ENCODE data around the gene TSGA10IP. TPM values are rescaled to one million over a fixed set of nuclear protein-coding genes. Genes with fewer than 3 reads are reported as not detected.

The TSGA10IP gene
- total RNA-seq, 2 experiments from 2014 or later: not detected

- POLR2A ChIA-PET: no interaction called here
Observed at GRCh38 chr11:65973439-65974110, 28.3 kb downstream of the TSGA10IP start.

GRCh38 chr11:65975771-65976170 is 30.5 kb downstream of the TSGA10IP start:
- no peak overlapping the region for H3K4me3 Mint-ChIP-seq
- peak overlapping the region; percentile 11 for H3K27ac Mint-ChIP-seq
- H3K4me1 Mint-ChIP-seq: peaks cover 1% of the 10 kb centered on the region
- ChIA-PET CTCF (no interaction called here), POLR2A (no interaction called here)
- H3K36me3 Mint-ChIP-seq (ENCODE audit: low read depth): peaks cover 49% of the 10 kb centered on the region
- no peaks in the 10 kb centered on the region for H3K9me3 Mint-ChIP-seq
- DNase-seq: no peak
- H3K27me3 Mint-ChIP-seq: no peaks in the 10 kb centered on the region

More at GRCh38 chr11:65973439-65974110, 28.3 kb downstream of the TSGA10IP start:
- H3K9me3 Mint-ChIP-seq: no peaks in the 10 kb centered on the region
- H3K36me3 Mint-ChIP-seq (ENCODE audit: low read depth): peaks cover 56% of the 10 kb centered on the region
- no peak overlapping the region for H3K27ac Mint-ChIP-seq
- CTCF ChIA-PET: interaction anchor here (0.7 to 1.1 kb wide), 2 partner anchors 8 to 41 kb away, joined by 3 to 4 read pairs; no protein-coding TSS in a partner anchor
- H3K4me1 Mint-ChIP-seq: peaks cover 4% of the 10 kb centered on the region
- H3K27me3 Mint-ChIP-seq: no peaks in the 10 kb centered on the region
- H3K4me3 Mint-ChIP-seq: no peak overlapping the region
- no peak for DNase-seq

GRCh38 chr11:65976216-65977176 is 31.2 kb downstream of the TSGA10IP start:
- POLR2A ChIA-PET: no interaction called here
- Mint-ChIP-seq H3K4me3 (no peak overlapping the region), H3K36me3 (ENCODE audit: low read depth) (peaks cover 49% of the 10 kb centered on the region), H3K9me3 (no peaks in the 10 kb centered on the region), H3K27me3 (no peaks in the 10 kb centered on the region), H3K4me1 (peaks cover 1% of the 10 kb centered on the region), H3K27ac (peak overlapping the region; percentile 54)
- no peak for DNase-seq
- CTCF ChIA-PET: interaction anchor here (0.6 to 0.9 kb wide), 3 partner anchors 10 to 88 kb away, joined by 3 to 4 read pairs (median 4); partner anchors contain the start of gene FIBP

- Mint-ChIP-seq H3K4me3 (no peak overlapping the region), H3K9me3 (no peaks in the 10 kb centered on the region), H3K36me3 (ENCODE audit: low read depth) (peaks cover 38% of the 10 kb centered on the region), H3K27me3 (no peaks in the 10 kb centered on the region), H3K4me1 (peaks cover 1% of the 10 kb centered on the region), H3K27ac (no peak overlapping the region)
- POLR2A ChIA-PET: no interaction called here
- DNase-seq: no peak
- CTCF ChIA-PET: interaction anchor here (0.7 to 2.2 kb wide), 4 partner anchors 12 to 272 kb away, joined by 3 to 11 read pairs (median 5); partner anchors contain the start of genes FIBP and MUS81
Observed at GRCh38 chr11:65977621-65978390, 32.5 kb downstream of the TSGA10IP start.

- Mint-ChIP-seq H3K4me3 (no peak overlapping the region), H3K27ac (no peak overlapping the region), H3K27me3 (no peaks in the 10 kb centered on the region), H3K4me1 (no peaks in the 10 kb centered on the region), H3K9me3 (no peaks in the 10 kb centered on the region), H3K36me3 (ENCODE audit: low read depth) (peaks cover 31% of the 10 kb centered on the region)
- ChIA-PET POLR2A (no interaction called here), CTCF (interaction anchor here (1.1 to 2.2 kb wide), 4 partner anchors 10 to 273 kb away, joined by 3 to 11 read pairs (median 4); partner anchors contain the start of genes FIBP and MUS81)
- DNase-seq: no peak
Observed at GRCh38 chr11:65978391-65979238, 33.3 kb downstream of the TSGA10IP start.

- no peaks in the 10 kb centered on the region for H3K4me1 Mint-ChIP-seq
- ChIA-PET POLR2A (no interaction called here), CTCF (interaction anchor here (1.1 to 2.2 kb wide), 5 partner anchors 9 to 273 kb away, joined by 3 to 11 read pairs (median 3); partner anchors contain the start of genes FIBP and MUS81)
- H3K27ac Mint-ChIP-seq: peak overlapping the region; percentile 27
- no peaks in the 10 kb centered on the region for H3K27me3 Mint-ChIP-seq
- peaks cover 29% of the 10 kb centered on the region for H3K36me3 Mint-ChIP-seq (ENCODE audit: low read depth)
- no peak overlapping the region for H3K4me3 Mint-ChIP-seq
- H3K9me3 Mint-ChIP-seq: no peaks in the 10 kb centered on the region
- DNase-seq: no peak
Observed at GRCh38 chr11:65979261-65979759, 34.0 kb downstream of the TSGA10IP start.

- H3K4me3 Mint-ChIP-seq: no peak overlapping the region
- no peaks in the 10 kb centered on the region for H3K4me1 Mint-ChIP-seq
- POLR2A ChIA-PET: no interaction called here
- DNase-seq: no peak
- H3K36me3 Mint-ChIP-seq (ENCODE audit: low read depth): peaks cover 20% of the 10 kb centered on the region
- no peaks in the 10 kb centered on the region for H3K9me3 Mint-ChIP-seq
- no peak overlapping the region for H3K27ac Mint-ChIP-seq
- CTCF ChIA-PET: interaction anchor here (0.9 to 1.3 kb wide), 3 partner anchors 7 to 93 kb away, joined by 3 to 4 read pairs (median 4); partner anchors contain the start of gene FIBP
- H3K27me3 Mint-ChIP-seq: no peaks in the 10 kb centered on the region
Observed at GRCh38 chr11:65981101-65981740, 35.9 kb downstream of the TSGA10IP start.

- Mint-ChIP-seq H3K27me3 (no peaks in the 10 kb centered on the region), H3K36me3 (ENCODE audit: low read depth) (peaks cover 15% of the 10 kb centered on the region), H3K4me3 (no peak overlapping the region), H3K9me3 (no peaks in the 10 kb centered on the region), H3K27ac (no peak overlapping the region), H3K4me1 (no peaks in the 10 kb centered on the region)
- POLR2A ChIA-PET: no interaction called here
- CTCF ChIA-PET: interaction anchor here (0.9 to 1.4 kb wide), 2 partner anchors 94 to 97 kb away, joined by 4 to 5 read pairs; partner anchors contain the start of gene FIBP
- no peak for DNase-seq
Observed at GRCh38 chr11:65981972-65982823, 36.9 kb downstream of the TSGA10IP start.

GRCh38 chr11:65982824-65983588 is 37.7 kb downstream of the TSGA10IP start:
- Mint-ChIP-seq H3K36me3 (ENCODE audit: low read depth) (peaks cover 11% of the 10 kb centered on the region), H3K27me3 (no peaks in the 10 kb centered on the region), H3K9me3 (no peaks in the 10 kb centered on the region), H3K27ac (no peak overlapping the region), H3K4me1 (no peaks in the 10 kb centered on the region), H3K4me3 (no peak overlapping the region)
- POLR2A ChIA-PET: no interaction called here
- CTCF ChIA-PET: interaction anchor here (1.4 to 3.0 kb wide), 2 partner anchors 98 to 203 kb away, joined by 5 to 15 read pairs; no protein-coding TSS in a partner anchor
- DNase-seq: no peak

- DNase-seq: no peak
- no peaks in the 10 kb centered on the region for H3K4me1 Mint-ChIP-seq
- CTCF ChIA-PET: interaction anchor here (1.4 to 3.0 kb wide), 2 partner anchors 99 to 204 kb away, joined by 5 to 15 read pairs; no protein-coding TSS in a partner anchor
- H3K27me3 Mint-ChIP-seq: no peaks in the 10 kb centered on the region
- no peak overlapping the region for H3K27ac Mint-ChIP-seq
- peaks cover 9% of the 10 kb centered on the region for H3K36me3 Mint-ChIP-seq (ENCODE audit: low read depth)
- POLR2A ChIA-PET: no interaction called here
- H3K4me3 Mint-ChIP-seq: no peak overlapping the region
- H3K9me3 Mint-ChIP-seq: no peaks in the 10 kb centered on the region
Observed at GRCh38 chr11:65983589-65983987, 38.3 kb downstream of the TSGA10IP start.

Data from activated CD4-positive, alpha-beta T cell treated with anti-CD3 and anti-CD28 coated beads, Interleukin-2, amount 10 ng/mL, durations not matched to agents 7 days and 5 days (primary cell).